ENCODE results near the gene DCST2.

DCST2 gene

GRCh38 chr1:155049651-155050559 is 16.3 kb upstream of the DCST2 start:
- TF ChIP-seq FOXP2 (optimal IDR thresholded peaks at IDR 0.05; ENCODE audit: borderline replicate concordance, extremely low read depth, extremely low read length, insufficient read depth) = no peak
- 0 out of 4 replicates have a peak, but pooled peaks of 1 of the 2 experiments have one; percentile 57 for TF ChIP-seq REST (IDR thresholded peaks at IDR 0.05; ENCODE audit: insufficient read depth in 1 of 2, low read depth in 2 of 2, low read length in 2 of 2)
- TF ChIP-seq POLR2AphosphoS5 (IDR thresholded peaks at IDR 0.05; ENCODE audit: low read depth, low read length) = no peak

GRCh38 chr1:155048449-155049334 is 15.1 kb upstream of the DCST2 start:
- TF ChIP-seq POLR2AphosphoS5 (IDR thresholded peaks at IDR 0.05; ENCODE audit: low read depth, low read length) = no peak
- no peak for TF ChIP-seq REST (IDR thresholded peaks at IDR 0.05; ENCODE audit: insufficient read depth in 1 of 2, low read depth in 2 of 2, low read length in 2 of 2)
- TF ChIP-seq SIN3A (IDR thresholded peaks at IDR 0.05; ENCODE audit: borderline replicate concordance, insufficient read depth, low read length) = no peak
- TF ChIP-seq TAF1 (IDR thresholded peaks at IDR 0.05; ENCODE audit: borderline replicate concordance, insufficient read depth, low read length) = no peak
- no peak for TF ChIP-seq FOXP2 (optimal IDR thresholded peaks at IDR 0.05; ENCODE audit: borderline replicate concordance, extremely low read depth, extremely low read length, insufficient read depth)

GRCh38 chr1:155044812-155045657 is 11.5 kb upstream of the DCST2 start:
- no peak for TF ChIP-seq POLR2AphosphoS5 (IDR thresholded peaks at IDR 0.05; ENCODE audit: low read depth, low read length)
- TF ChIP-seq SIN3A (IDR thresholded peaks at IDR 0.05; ENCODE audit: borderline replicate concordance, insufficient read depth, low read length) = no peak
- TF ChIP-seq REST (IDR thresholded peaks at IDR 0.05; ENCODE audit: insufficient read depth in 1 of 2, low read depth in 2 of 2, low read length in 2 of 2) = no peak
- TF ChIP-seq TAF1 (IDR thresholded peaks at IDR 0.05; ENCODE audit: borderline replicate concordance, insufficient read depth, low read length) = no peak
- TF ChIP-seq FOXP2 (optimal IDR thresholded peaks at IDR 0.05; ENCODE audit: borderline replicate concordance, extremely low read depth, extremely low read length, insufficient read depth) = no peak

- TF ChIP-seq FOXP2 (optimal IDR thresholded peaks at IDR 0.05; ENCODE audit: borderline replicate concordance, extremely low read depth, extremely low read length, insufficient read depth) (no peak), TAF1 (IDR thresholded peaks at IDR 0.05; ENCODE audit: borderline replicate concordance, insufficient read depth, low read length) (no peak), SIN3A (IDR thresholded peaks at IDR 0.05; ENCODE audit: borderline replicate concordance, insufficient read depth, low read length) (no peak), POLR2AphosphoS5 (IDR thresholded peaks at IDR 0.05; ENCODE audit: low read depth, low read length) (no peak), REST (IDR thresholded peaks at IDR 0.05; ENCODE audit: insufficient read depth in 1 of 2, low read depth in 2 of 2, low read length in 2 of 2) (no peak)
Observed at GRCh38 chr1:155044365-155044764, 10.8 kb upstream of the DCST2 start.

Data from PFSK-1 (cell line).